ENCODE measurements around the gene CLDN2.

CLDN2 gene

GRCh38 chrX:106899276-106899675, 20.9 kb upstream of the CLDN2 start:
- Histone ChIP-seq H3K36me3 (ENCODE audit: control insufficient read depth in 1 of 2, insufficient read depth in 2 of 2, low read length in 2 of 2) (no peaks in the 10 kb centered on the region), H3K9me3 (ENCODE audit: control insufficient read depth in 1 of 2, low read length in 2 of 2) (no peaks in the 10 kb centered on the region), H3K9ac (ENCODE audit: low read depth in 1 of 2, low read length in 2 of 2) (no peak overlapping the region), H3K4me3 (ENCODE audit: low read depth in 1 of 2, low read length in 2 of 2) (no peak overlapping the region), H3K4me1 (ENCODE audit: control insufficient read depth in 1 of 2, insufficient read depth in 2 of 2, low read length in 2 of 2) (peaks cover 14 to 20% of the 10 kb centered on the region in 2 donors), H3K27ac (ENCODE audit: low read depth, low read length) (no peak overlapping the region), H3K27me3 (ENCODE audit: control insufficient read depth in 1 of 2, insufficient read depth in 2 of 2, low read length in 2 of 2) (no peaks in the 10 kb centered on the region)

DNA sequence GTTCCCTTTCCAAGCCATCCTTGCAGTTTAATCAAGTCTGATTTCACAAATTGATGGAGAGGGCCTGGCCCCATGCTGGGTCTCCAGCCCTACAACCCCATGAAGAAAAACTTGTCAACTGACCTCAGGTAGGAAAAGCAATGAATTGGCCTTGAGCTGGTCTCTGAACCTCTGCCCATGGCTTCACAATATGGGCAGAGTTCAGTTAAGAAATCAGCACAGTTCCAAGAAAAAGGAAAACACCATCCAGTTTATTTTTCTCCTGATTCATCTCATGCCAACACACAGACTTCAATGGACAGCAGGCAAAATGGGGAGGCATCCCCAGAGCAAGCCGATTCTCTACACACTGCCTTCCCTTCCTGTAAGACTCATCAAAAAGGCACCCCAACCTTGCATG, 20.4 kb upstream of the CLDN2 start:
- H3K4me1 ChIP-seq (ENCODE audit: control insufficient read depth in 1 of 2, insufficient read depth in 2 of 2, low read length in 2 of 2) = peaks cover 14 to 20% of the 10 kb centered on the region in 2 donors
- no peaks in the 10 kb centered on the region for H3K27me3 ChIP-seq (ENCODE audit: control insufficient read depth in 1 of 2, insufficient read depth in 2 of 2, low read length in 2 of 2)
- no peak overlapping the region for H3K27ac ChIP-seq (ENCODE audit: low read depth, low read length)

GRCh38 chrX:106901341-106901740, 18.9 kb upstream of the CLDN2 start:
- H3K4me3 ChIP-seq (ENCODE audit: low read depth in 1 of 2, low read length in 2 of 2) = no peak overlapping the region
- no peak overlapping the region for H3K27ac ChIP-seq (ENCODE audit: low read depth, low read length)
- no peaks in the 10 kb centered on the region for H3K27me3 ChIP-seq (ENCODE audit: control insufficient read depth in 1 of 2, insufficient read depth in 2 of 2, low read length in 2 of 2)
- H3K9ac ChIP-seq (ENCODE audit: low read depth in 1 of 2, low read length in 2 of 2) = no peak overlapping the region
- H3K36me3 ChIP-seq (ENCODE audit: control insufficient read depth in 1 of 2, insufficient read depth in 2 of 2, low read length in 2 of 2) = no peaks in the 10 kb centered on the region
- H3K9me3 ChIP-seq (ENCODE audit: control insufficient read depth in 1 of 2, low read length in 2 of 2) = no peaks in the 10 kb centered on the region
- peaks cover 21 to 31% of the 10 kb centered on the region in 2 donors for H3K4me1 ChIP-seq (ENCODE audit: control insufficient read depth in 1 of 2, insufficient read depth in 2 of 2, low read length in 2 of 2)

More for the DNA sequence above, 20.4 kb upstream of the CLDN2 start:
- Histone ChIP-seq H3K9me3 (ENCODE audit: control insufficient read depth in 1 of 2, low read length in 2 of 2) (no peaks in the 10 kb centered on the region), H3K36me3 (ENCODE audit: control insufficient read depth in 1 of 2, insufficient read depth in 2 of 2, low read length in 2 of 2) (no peaks in the 10 kb centered on the region), H3K9ac (ENCODE audit: low read depth in 1 of 2, low read length in 2 of 2) (no peak overlapping the region), H3K4me3 (ENCODE audit: low read depth in 1 of 2, low read length in 2 of 2) (no peak overlapping the region)

DNA sequence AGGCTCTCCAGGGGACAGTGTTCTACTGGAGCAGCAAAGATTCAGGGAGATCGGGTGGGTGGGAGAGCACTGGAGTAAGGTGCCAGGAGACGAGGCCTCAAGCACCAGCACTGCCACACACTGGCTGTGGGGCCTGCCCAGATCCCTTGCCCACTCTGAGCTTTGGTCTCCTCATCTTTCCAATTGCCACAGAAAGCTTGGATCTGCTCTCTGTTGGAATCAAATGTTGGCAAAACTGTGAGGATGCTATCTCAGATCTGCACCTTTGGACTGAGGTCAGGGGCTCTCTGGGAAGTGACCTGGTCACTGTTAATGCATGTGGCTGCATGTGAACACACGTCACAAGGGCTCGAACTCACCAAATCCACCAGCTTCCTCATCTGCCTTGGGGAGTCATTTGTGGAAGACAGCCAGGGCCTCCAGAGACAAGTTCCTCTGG, 18.4 kb upstream of the CLDN2 start:
- H3K27me3 ChIP-seq (ENCODE audit: control insufficient read depth in 1 of 2, insufficient read depth in 2 of 2, low read length in 2 of 2) = no peaks in the 10 kb centered on the region

DNA sequence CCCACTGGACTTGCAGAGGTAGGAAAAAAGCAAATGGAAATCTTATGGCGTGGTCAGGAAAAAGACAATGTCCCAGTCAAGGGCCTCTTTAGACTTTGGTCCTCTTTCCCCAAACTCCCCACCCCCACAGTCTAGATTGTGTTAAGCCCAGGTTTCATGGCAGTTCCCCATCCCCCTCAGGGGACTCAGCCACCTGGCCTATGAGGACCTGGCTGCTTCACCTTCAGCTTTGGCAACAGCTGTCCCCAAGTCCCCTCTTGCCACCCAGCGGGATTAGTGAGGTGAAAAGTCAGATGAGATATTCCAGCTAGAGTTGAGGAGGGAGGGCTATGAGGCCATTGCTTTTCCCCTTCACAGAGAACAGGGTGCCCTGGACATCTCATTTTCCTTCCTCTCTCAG, 17.5 kb upstream of the CLDN2 start:
- H3K4me1 ChIP-seq (ENCODE audit: control insufficient read depth in 1 of 2, insufficient read depth in 2 of 2, low read length in 2 of 2) = peaks cover 23 to 31% of the 10 kb centered on the region in 2 donors

More for the DNA sequence above, 18.4 kb upstream of the CLDN2 start:
- Histone ChIP-seq H3K4me1 (ENCODE audit: control insufficient read depth in 1 of 2, insufficient read depth in 2 of 2, low read length in 2 of 2) (peaks cover 23 to 31% of the 10 kb centered on the region in 2 donors), H3K9me3 (ENCODE audit: control insufficient read depth in 1 of 2, low read length in 2 of 2) (no peaks in the 10 kb centered on the region), H3K36me3 (ENCODE audit: control insufficient read depth in 1 of 2, insufficient read depth in 2 of 2, low read length in 2 of 2) (no peaks in the 10 kb centered on the region), H3K9ac (ENCODE audit: low read depth in 1 of 2, low read length in 2 of 2) (no peak overlapping the region), H3K4me3 (ENCODE audit: low read depth in 1 of 2, low read length in 2 of 2) (no peak overlapping the region), H3K27ac (ENCODE audit: low read depth, low read length) (no peak overlapping the region)

DNA sequence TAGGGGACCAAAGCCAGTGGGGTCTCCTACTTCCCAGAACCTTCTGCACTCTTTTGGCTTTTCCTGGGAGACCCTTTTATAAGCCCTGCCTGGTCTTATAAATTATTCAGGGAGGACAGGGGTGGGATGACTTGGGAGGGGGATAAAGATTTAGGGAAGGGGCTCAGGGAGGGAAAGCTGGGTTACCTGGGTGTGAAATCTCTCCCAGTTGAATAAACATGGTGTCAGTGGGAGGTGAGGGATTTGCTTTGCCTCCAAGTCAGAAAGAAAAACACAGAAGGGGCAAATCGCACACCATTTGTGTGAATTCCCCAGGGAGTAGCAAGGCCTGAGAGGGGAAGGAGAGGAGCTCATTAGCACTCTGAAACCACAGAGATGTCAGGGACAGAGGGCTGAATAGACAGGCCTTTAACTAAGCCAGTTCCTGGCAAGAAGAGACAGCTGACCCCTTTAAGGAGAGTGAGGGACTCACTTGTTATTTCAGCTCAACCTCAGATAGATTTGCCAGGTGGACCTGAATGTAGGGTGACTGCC, 16.8 kb upstream of the CLDN2 start, which contains the start of gene RIPPLY1:
Gene RIPPLY1 (minus strand): TSS at position 51 of the 534 bp plus-strand sequence. CDS start 54 bp downstream, outside the sequence.
- Histone ChIP-seq H3K9ac (ENCODE audit: low read depth in 1 of 2, low read length in 2 of 2) (no peak within 1 kb of the TSS), H3K9me3 (ENCODE audit: control insufficient read depth in 1 of 2, low read length in 2 of 2) (no peaks in the 10 kb centered on the region), H3K4me1 (ENCODE audit: control insufficient read depth in 1 of 2, insufficient read depth in 2 of 2, low read length in 2 of 2) (peaks cover 23 to 31% of the 10 kb centered on the region in 2 donors), H3K4me3 (ENCODE audit: low read depth in 1 of 2, low read length in 2 of 2) (no peak within 1 kb of the TSS), H3K27me3 (ENCODE audit: control insufficient read depth in 1 of 2, insufficient read depth in 2 of 2, low read length in 2 of 2) (no peaks in the 10 kb centered on the region), H3K27ac (ENCODE audit: low read depth, low read length) (no peak within 1 kb of the TSS), H3K36me3 (ENCODE audit: control insufficient read depth in 1 of 2, insufficient read depth in 2 of 2, low read length in 2 of 2) (no peaks in the 10 kb centered on the region)

More for the DNA sequence above, 17.5 kb upstream of the CLDN2 start:
- no peaks in the 10 kb centered on the region for H3K9me3 ChIP-seq (ENCODE audit: control insufficient read depth in 1 of 2, low read length in 2 of 2)
- H3K36me3 ChIP-seq (ENCODE audit: control insufficient read depth in 1 of 2, insufficient read depth in 2 of 2, low read length in 2 of 2) = no peaks in the 10 kb centered on the region
- H3K9ac ChIP-seq (ENCODE audit: low read depth in 1 of 2, low read length in 2 of 2) = no peak overlapping the region
- no peak overlapping the region for H3K4me3 ChIP-seq (ENCODE audit: low read depth in 1 of 2, low read length in 2 of 2)
- H3K27me3 ChIP-seq (ENCODE audit: control insufficient read depth in 1 of 2, insufficient read depth in 2 of 2, low read length in 2 of 2) = no peaks in the 10 kb centered on the region
- H3K27ac ChIP-seq (ENCODE audit: low read depth, low read length) = no peak overlapping the region

DNA sequence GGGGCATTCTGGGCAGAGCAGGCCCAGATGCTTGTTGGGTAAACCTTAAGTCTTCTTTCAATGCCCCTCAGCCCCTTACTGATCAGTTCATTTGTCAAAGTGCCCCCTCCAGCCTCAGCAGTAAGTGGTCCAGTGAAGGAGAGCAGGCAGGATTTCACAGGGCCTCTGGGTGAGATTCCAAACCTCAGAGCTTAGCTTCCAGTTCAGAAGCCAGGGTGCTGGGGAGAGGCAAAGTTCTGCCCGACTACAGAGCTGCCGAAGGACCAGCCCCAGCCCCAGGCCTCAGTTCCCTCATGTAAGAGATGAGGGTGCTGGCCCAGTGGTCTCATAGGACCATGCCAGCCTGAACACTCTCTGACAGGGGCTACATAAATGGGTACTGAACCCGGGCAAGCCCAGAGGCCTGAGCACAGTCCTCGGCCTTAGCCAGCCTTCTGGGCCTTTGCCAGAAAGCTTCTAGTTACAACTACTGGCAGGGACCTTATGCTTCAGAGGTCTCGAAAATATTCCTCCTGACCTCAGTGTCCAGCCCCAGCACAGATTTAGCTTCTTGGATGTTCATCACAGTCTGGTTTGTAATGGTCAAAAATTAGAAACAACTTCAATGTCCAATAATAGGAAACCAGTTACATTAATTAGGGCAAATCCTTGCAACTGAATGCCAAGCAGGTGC, 16.2 kb upstream of the CLDN2 start:
- Histone ChIP-seq H3K4me3 (ENCODE audit: low read depth in 1 of 2, low read length in 2 of 2) (no peak overlapping the region), H3K4me1 (ENCODE audit: control insufficient read depth in 1 of 2, insufficient read depth in 2 of 2, low read length in 2 of 2) (peaks cover 23 to 28% of the 10 kb centered on the region in 2 donors), H3K9me3 (ENCODE audit: control insufficient read depth in 1 of 2, low read length in 2 of 2) (no peaks in the 10 kb centered on the region), H3K27ac (ENCODE audit: low read depth, low read length) (no peak overlapping the region), H3K27me3 (ENCODE audit: control insufficient read depth in 1 of 2, insufficient read depth in 2 of 2, low read length in 2 of 2) (no peaks in the 10 kb centered on the region), H3K9ac (ENCODE audit: low read depth in 1 of 2, low read length in 2 of 2) (no peak overlapping the region), H3K36me3 (ENCODE audit: control insufficient read depth in 1 of 2, insufficient read depth in 2 of 2, low read length in 2 of 2) (no peaks in the 10 kb centered on the region)

GRCh38 chrX:106905064-106905708, 15.0 kb upstream of the CLDN2 start:
- Histone ChIP-seq H3K27ac (ENCODE audit: low read depth, low read length) (no peak overlapping the region), H3K4me3 (ENCODE audit: low read depth in 1 of 2, low read length in 2 of 2) (no peak overlapping the region), H3K4me1 (ENCODE audit: control insufficient read depth in 1 of 2, insufficient read depth in 2 of 2, low read length in 2 of 2) (peaks cover 23 to 28% of the 10 kb centered on the region in 2 donors), H3K27me3 (ENCODE audit: control insufficient read depth in 1 of 2, insufficient read depth in 2 of 2, low read length in 2 of 2) (no peaks in the 10 kb centered on the region), H3K9ac (ENCODE audit: low read depth in 1 of 2, low read length in 2 of 2) (no peak overlapping the region), H3K9me3 (ENCODE audit: control insufficient read depth in 1 of 2, low read length in 2 of 2) (no peaks in the 10 kb centered on the region), H3K36me3 (ENCODE audit: control insufficient read depth in 1 of 2, insufficient read depth in 2 of 2, low read length in 2 of 2) (no peaks in the 10 kb centered on the region)

DNA sequence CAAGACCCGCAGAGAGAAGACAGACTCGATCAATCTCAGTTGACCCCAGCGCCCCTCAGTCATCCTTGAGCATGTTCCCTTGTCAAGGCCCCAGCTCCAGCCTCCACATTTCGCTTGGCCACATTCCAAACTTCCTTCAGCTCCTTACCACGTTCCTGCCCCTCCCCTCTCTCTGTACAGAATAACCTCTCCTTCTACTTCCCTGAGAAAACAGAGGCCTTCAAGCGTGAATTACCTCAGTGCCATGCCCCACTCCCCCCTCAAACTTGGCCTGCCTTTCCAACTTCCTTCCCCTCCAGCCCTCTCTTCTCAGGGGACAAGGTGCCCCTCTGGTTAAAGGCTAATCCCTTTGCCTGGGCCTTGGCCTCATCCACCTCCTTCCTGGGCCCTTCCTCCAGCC, 13.8 kb upstream of the CLDN2 start:
- Histone ChIP-seq H3K4me1 (ENCODE audit: control insufficient read depth in 1 of 2, insufficient read depth in 2 of 2, low read length in 2 of 2) (peaks cover 18 to 25% of the 10 kb centered on the region in 2 donors), H3K4me3 (ENCODE audit: low read depth in 1 of 2, low read length in 2 of 2) (no peak overlapping the region), H3K27me3 (ENCODE audit: control insufficient read depth in 1 of 2, insufficient read depth in 2 of 2, low read length in 2 of 2) (no peaks in the 10 kb centered on the region), H3K9ac (ENCODE audit: low read depth in 1 of 2, low read length in 2 of 2) (no peak overlapping the region), H3K27ac (ENCODE audit: low read depth, low read length) (no peak overlapping the region), H3K36me3 (ENCODE audit: control insufficient read depth in 1 of 2, insufficient read depth in 2 of 2, low read length in 2 of 2) (no peaks in the 10 kb centered on the region), H3K9me3 (ENCODE audit: control insufficient read depth in 1 of 2, low read length in 2 of 2) (no peaks in the 10 kb centered on the region)

DNA sequence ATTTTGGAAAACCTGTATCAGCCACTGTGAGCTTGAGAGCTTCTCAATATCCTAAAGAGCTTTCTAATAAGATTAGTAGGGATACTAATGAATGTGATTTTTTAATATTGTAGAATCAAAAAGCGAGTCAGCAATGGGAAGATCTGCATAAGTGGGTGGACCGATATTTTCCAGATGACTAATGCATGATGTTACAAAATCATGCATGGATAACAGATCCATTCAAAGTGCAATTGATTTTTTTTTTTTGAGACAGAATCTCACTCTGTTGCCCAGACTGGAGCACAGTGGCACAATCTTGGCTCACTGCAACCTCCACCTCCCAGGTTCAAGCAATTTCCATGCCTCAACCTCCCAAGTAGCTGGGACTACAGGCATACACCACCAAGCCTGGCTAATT, 7.3 kb upstream of the CLDN2 start:
- no peaks in the 10 kb centered on the region for H3K9me3 ChIP-seq (ENCODE audit: control insufficient read depth in 1 of 2, low read length in 2 of 2)
- no peak overlapping the region for H3K4me3 ChIP-seq (ENCODE audit: low read depth in 1 of 2, low read length in 2 of 2)
- no peaks in the 10 kb centered on the region for H3K36me3 ChIP-seq (ENCODE audit: control insufficient read depth in 1 of 2, insufficient read depth in 2 of 2, low read length in 2 of 2)
- no peaks in the 10 kb centered on the region for H3K27me3 ChIP-seq (ENCODE audit: control insufficient read depth in 1 of 2, insufficient read depth in 2 of 2, low read length in 2 of 2)
- H3K9ac ChIP-seq (ENCODE audit: low read depth in 1 of 2, low read length in 2 of 2) = no peak overlapping the region
- H3K27ac ChIP-seq (ENCODE audit: low read depth, low read length) = no peak overlapping the region
- H3K4me1 ChIP-seq (ENCODE audit: control insufficient read depth in 1 of 2, insufficient read depth in 2 of 2, low read length in 2 of 2) = peaks cover 1 to 13% of the 10 kb centered on the region in 2 donors
